ENCODE data around the gene PTPN2.

The PTPN2 gene

GRCh38 chr18:12825230-12825629 is 58.8 kb downstream of the PTPN2 start:
- ATAC-seq: no peak
- no peak for TF ChIP-seq TSHZ2 (CRISPR knock-in tag; IDR thresholded peaks at IDR 0.05)
- no peak for TF ChIP-seq ZNF8 (CRISPR knock-in tag; IDR thresholded peaks at IDR 0.05)
- no peak for TF ChIP-seq OSR1 (CRISPR knock-in tag; IDR thresholded peaks at IDR 0.05)
- TF ChIP-seq ISL1 (CRISPR knock-in tag; IDR thresholded peaks at IDR 0.05): no peak
- TF ChIP-seq BACH2 (CRISPR knock-in tag; IDR thresholded peaks at IDR 0.05; ENCODE audit: borderline replicate concordance): no peak
- TF ChIP-seq TCF4 (CRISPR knock-in tag; IDR thresholded peaks at IDR 0.05; ENCODE audit: borderline replicate concordance): no peak
- no peak for TF ChIP-seq ZNF565 (CRISPR knock-in tag; conservative IDR thresholded peaks at IDR 0.05; ENCODE audit: low read depth)

DNA sequence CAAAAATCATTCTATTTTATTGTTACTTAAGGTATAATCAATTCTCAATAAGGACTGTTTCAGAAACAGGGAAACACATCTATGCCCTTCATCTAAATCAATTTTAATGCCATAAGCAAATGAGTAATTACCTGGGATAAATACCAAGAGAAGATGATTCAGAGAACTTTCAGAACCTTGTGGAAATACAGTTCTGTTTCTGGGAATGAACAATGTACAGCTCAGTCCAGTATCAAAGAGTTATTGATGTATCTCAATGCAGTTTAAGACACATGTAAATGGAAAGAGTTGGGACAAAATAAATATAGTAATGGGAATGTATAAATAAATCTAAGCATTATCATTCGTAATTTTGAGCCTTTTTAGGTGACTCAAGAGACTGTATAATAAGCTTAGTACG is 60.1 kb downstream of the PTPN2 start:
- no peak for ATAC-seq
- no peak for TF ChIP-seq ZNF8 (CRISPR knock-in tag; IDR thresholded peaks at IDR 0.05)

- TF ChIP-seq, protein P1, sequence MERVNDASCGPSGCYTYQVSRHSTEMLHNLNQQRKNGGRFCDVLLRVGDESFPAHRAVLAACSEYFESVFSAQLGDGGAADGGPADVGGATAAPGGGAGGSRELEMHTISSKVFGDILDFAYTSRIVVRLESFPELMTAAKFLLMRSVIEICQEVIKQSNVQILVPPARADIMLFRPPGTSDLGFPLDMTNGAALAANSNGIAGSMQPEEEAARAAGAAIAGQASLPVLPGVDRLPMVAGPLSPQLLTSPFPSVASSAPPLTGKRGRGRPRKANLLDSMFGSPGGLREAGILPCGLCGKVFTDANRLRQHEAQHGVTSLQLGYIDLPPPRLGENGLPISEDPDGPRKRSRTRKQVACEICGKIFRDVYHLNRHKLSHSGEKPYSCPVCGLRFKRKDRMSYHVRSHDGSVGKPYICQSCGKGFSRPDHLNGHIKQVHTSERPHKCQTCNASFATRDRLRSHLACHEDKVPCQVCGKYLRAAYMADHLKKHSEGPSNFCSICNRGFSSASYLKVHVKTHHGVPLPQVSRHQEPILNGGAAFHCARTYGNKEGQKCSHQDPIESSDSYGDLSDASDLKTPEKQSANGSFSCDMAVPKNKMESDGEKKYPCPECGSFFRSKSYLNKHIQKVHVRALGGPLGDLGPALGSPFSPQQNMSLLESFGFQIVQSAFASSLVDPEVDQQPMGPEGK (CRISPR knock-in tag; IDR thresholded peaks at IDR 0.05; ENCODE audit: borderline replicate concordance): no peak
- TF ChIP-seq ESRRG (CRISPR knock-in tag; IDR thresholded peaks at IDR 0.05) (no peak), ZFP30 (CRISPR knock-in tag; IDR thresholded peaks at IDR 0.05) (no peak), ZC3H10 (CRISPR knock-in tag; IDR thresholded peaks at IDR 0.05) (no peak), ZNF70 (CRISPR knock-in tag; IDR thresholded peaks at IDR 0.05) (no peak), RARB (CRISPR knock-in tag; IDR thresholded peaks at IDR 0.05) (no peak), ZFP3 (CRISPR knock-in tag; IDR thresholded peaks at IDR 0.05) (no peak), BACH2 (CRISPR knock-in tag; IDR thresholded peaks at IDR 0.05; ENCODE audit: borderline replicate concordance) (no peak), GLIS3 (CRISPR knock-in tag; IDR thresholded peaks at IDR 0.05) (no peak), OSR1 (CRISPR knock-in tag; IDR thresholded peaks at IDR 0.05) (no peak), SNAI2 (CRISPR knock-in tag; IDR thresholded peaks at IDR 0.05) (no peak), CSDC2 (CRISPR knock-in tag; IDR thresholded peaks at IDR 0.05) (no peak), TSHZ2 (CRISPR knock-in tag; IDR thresholded peaks at IDR 0.05) (no peak), ARNTL (CRISPR knock-in tag; IDR thresholded peaks at IDR 0.05; ENCODE audit: borderline replicate concordance, low read depth) (no peak), CREB5 (CRISPR knock-in tag; IDR thresholded peaks at IDR 0.05; ENCODE audit: low read depth) (no peak), ZNF8 (CRISPR knock-in tag; IDR thresholded peaks at IDR 0.05) (no peak), PPARA (CRISPR knock-in tag; IDR thresholded peaks at IDR 0.05; ENCODE audit: borderline replicate concordance) (no peak)
- TF ChIP-seq, protein P2, sequence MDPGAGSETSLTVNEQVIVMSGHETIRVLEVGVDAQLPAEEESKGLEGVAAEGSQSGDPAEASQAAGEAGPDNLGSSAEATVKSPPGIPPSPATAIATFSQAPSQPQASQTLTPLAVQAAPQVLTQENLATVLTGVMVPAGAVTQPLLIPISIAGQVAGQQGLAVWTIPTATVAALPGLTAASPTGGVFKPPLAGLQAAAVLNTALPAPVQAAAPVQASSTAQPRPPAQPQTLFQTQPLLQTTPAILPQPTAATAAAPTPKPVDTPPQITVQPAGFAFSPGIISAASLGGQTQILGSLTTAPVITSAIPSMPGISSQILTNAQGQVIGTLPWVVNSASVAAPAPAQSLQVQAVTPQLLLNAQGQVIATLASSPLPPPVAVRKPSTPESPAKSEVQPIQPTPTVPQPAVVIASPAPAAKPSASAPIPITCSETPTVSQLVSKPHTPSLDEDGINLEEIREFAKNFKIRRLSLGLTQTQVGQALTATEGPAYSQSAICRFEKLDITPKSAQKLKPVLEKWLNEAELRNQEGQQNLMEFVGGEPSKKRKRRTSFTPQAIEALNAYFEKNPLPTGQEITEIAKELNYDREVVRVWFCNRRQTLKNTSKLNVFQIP (CRISPR knock-in tag; IDR thresholded peaks at IDR 0.05; ENCODE audit: borderline replicate concordance, low read depth): no peak
- ATAC-seq: no peak
Measured at GRCh38 chr18:12821408-12821807, 62.6 kb downstream of the PTPN2 start.
